NCI-H748 (cell line): Measurements from ENCODE around the gene DCHS2.

ENCODE experiments used
- DNase-seq: peaks from one replicate; lab custom pipeline; 2025; ENCODE audit not compliant: unreplicated experiment; lab: John Stamatoyannopoulos, UW

DCHS2 gene, protein sequence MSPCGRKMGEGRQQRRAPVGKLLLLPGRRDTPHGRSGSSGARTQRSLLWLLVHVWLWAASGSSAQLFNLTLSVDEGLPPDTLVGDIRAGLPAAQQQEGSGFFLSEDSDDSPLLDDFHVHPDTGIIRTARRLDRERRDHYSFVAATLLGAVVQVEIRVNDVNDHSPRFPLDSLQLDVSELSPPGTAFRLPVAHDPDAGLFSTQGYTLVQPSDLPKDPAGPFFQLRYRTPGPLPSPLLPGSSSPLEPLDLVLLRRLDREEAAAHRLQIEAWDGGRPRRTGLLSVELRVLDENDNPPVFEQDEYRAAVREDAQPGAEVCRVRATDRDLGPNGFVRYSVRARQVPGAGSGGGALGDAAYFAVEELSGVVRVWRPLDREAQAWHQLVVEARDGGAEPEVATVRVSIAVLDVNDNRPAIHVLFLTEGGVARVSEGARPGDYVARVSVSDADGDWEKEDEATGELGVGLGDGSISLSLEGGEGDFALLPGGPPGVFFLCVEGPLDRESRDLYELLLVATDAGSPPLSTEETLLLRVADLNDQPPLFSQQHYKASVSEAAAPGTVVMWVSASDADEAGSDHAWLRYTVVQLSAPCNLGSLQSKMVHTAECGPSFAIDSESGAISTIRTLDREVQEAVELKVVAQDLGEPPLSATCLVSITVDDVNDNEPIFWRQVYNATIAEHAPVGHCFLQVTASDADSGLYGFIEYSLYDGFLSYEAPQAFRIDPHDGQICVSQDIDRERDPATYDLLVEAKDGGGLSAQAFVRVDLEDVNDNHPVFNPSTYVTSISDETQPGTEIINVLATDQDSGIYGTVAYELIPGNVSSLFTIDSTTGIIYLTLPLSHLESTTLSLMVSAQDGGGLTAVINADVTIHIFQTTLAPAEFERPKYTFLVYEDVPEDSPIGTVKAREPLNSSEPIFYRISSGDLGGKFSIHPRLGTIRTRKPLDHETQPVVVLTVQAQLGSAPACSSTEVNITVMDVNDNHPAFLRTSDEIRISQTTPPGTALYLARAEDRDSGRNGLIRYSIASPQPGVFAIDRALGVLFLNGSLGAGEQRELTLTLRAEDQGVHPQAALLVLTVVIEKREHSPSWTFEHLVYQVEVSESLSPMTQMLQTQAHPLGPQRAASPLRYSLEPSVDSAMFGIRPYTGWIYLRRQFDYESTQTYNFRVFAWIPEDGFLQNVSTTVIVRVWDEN (N-terminal part only)

DNA sequence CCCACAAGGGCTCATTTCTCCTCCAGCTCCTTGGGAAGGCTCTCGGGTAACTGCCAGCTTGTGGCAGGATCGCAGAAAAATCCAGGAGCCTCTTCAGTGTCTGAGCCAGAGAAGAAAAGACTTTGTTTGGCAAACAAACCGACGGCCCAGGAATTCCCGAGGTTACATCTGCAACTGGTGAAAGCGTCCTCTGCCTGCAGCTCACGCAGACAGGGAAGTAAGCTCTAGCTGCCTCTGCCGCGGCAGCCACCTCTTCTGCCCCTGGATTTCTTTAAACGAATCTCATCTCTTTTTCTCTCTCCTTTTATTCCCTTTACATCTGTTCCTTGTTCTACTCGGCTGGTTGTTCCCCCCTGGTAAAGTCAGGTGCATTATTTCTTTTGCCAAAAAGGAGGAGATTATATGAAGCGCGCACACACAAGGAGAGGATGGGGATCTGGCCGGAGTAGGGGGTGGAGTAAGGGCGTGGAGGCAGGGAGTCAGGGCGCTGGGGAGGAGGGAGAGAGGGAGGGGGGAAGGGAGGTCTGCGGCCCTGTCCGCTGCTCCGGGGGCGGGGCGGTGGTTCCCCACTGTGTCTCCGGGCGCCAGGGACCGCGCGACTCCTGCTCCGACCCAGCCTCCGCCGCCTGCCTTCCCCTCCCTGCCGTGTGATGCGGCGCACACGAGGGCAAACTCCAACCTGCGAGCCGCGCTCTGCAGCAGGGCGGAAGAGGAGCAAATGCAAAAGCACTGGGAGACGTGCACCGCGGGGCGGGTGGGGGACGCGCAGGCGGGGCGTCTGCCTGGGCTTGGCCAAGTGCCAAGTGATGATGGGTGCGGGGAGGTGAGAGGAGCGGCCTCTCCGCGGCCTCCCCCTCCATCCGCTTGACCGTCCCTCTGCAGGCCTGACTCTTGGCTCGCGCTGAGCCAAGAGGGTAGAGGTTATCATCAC, at the start of gene DCHS2:
Gene DCHS2 (minus strand): TSS at position 459 of the 931 bp plus-strand sequence. CDS start 444 bp downstream, at position 15.
- DNase-seq = peak; percentile 63

DNA sequence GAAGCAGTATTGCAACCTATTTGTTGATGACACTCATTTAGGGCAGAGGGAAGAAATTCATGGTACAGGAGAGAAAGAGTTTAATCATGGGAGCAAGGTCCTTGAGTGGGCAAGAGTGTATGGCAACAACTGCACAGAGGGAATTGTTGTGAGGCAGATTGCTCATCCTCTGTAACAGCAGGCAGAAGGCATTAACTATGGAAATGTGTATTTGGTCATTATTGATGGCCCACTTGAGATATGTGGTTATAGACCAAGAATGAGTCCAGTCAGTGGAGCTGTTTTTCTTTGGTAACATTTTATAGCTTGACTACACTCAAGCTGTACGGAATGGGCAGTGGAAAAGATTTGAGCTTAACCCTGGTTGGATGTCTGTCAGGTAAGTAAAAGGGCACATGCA, 42.7 kb upstream of the DCHS2 start:
- no peak for DNase-seq

DNA sequence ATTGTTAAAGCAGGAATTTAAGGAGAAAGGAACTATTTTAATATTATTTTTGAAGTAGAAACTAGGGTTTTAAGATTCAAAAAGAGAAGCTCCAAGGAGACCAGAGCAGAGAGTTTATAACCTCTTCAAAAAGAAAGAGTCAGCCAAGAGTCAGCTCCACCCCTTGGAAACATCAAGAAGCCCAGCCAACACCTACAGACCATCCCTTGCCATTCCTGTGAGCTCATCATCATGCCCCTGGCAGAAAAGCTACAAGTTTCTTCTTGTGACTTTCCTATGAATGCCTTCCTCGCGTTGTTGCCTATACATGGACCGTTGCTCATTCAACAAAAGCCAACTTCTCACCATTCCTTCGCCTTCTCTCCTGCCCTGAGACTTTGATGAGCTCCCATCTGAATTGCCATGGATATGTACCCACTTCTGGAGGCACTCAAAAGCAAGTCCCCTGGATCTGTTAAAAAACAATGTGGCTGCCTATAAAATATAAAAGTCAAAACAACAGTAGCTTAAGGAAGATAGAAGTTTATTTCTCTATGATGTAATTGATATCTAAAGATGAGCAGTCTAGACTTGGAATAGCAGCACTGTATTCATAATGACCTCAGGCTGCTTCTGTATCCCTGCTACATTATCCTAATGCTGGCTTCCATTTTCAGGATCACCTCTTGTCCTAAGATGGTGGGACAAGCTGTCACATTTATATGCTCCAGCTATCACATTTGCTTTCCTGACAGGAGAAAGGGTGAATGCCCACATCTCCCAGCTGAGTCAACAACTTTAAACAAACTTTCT, 38.3 kb upstream of the DCHS2 start:
- no peak for DNase-seq

- DNase-seq = no peak
These were observed 37.3 kb upstream of the DCHS2 start for GRCh38 chr4:154528869-154529268.

GRCh38 chr4:154527308-154527707, 35.7 kb upstream of the DCHS2 start:
- DNase-seq = peak; percentile 26

GRCh38 chr4:154526151-154526550, 34.6 kb upstream of the DCHS2 start:
- peak; percentile 28 for DNase-seq

DNA sequence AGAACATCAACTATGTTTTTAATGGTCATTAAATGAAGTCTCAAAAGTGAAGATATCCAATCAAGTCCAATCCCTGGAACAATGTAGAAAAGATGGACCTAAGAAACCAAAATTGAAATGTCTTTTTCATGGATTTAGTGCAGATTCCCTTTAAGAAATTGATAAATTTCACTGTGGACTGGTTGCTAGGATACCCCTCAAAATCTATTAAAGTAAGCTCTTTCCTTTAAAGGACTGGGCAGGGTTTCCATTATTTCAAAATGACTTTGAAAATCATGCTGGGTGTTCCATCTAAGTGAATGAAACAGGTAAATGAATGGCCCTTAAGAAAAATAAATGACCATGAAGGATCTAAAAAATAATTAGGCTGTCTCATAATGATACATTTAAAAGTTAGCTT, 30.0 kb upstream of the DCHS2 start:
- no peak for DNase-seq

- no peak for DNase-seq
These were observed 27.6 kb upstream of the DCHS2 start for GRCh38 chr4:154519214-154519613.

DNA sequence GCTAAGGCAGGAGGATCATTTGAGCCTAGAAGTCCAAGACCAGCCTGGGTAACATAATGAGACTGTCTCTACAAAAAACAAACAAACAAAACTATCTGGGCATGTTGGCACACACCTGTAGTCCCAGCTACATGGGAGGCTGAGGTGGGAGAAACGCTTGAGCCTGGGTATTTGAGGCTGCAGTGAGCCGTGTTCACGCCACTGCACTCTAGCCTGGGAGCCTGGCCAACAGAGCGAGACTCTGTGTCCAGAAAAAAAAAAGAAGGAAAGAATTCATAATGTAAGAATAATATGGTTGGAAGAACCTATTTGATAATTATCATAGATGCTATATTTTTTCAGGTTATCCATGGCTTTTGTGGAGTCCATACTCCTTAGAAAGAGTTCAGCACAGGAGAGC, 26.0 kb upstream of the DCHS2 start:
- no peak for DNase-seq

DNA sequence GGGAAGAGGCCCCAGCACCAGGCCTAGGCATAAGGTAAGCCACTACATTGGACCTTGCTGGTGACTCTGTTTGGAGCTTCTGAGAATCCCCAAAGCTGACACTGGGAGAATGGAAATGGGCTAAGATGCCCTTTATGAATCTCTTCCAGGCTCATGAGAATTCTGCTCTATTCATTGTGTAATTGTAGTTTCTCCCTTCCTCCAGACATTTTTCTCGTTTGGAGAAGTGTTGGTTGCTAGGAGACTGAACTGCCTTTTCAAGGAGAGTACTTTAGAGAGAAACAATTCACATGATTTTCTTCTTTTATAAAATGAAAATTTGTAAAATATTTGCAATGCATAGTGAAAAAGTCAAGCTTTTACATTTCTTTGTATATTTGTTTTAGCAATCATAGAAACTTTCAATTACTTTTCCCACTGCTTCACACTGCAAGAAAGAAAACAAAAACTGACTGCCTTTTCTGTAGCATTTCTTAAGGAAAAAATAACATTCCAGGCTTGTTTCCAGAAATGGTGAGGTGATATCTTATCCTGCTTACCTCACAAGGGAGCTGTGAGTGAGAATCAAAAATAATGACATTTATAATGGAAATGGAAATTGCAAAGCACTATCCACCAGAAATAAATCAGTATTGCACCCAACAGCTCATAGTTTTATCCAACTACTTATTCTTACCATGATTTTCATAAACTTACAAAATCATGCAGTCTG, 24.9 kb upstream of the DCHS2 start:
- no peak for DNase-seq

GRCh38 chr4:154511981-154512380, 20.4 kb upstream of the DCHS2 start:
- DNase-seq = no peak

GRCh38 chr4:154511548-154511947, 19.9 kb upstream of the DCHS2 start:
- no peak for DNase-seq

GRCh38 chr4:154507156-154507555, 15.6 kb upstream of the DCHS2 start:
- DNase-seq = no peak

DNA sequence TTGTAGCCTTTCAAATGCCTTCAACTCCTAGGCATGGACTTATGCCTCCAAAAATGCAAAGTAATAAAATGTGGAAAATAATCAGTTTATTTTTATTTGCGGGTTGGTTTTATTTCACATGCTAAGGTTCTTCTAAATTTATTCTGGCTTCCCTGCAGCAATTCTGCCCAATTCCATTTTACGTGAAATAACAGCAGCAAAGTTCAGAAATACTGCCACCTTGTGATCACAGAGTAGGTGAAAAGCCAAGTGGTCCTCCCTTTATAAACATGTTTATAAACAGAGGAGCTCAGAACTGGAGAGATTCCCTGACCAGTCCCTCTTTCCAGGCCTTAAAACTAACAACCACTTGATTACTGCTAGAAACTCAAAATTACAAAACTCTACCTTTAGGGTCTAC, 14.7 kb upstream of the DCHS2 start:
- DNase-seq = peak; percentile 44

DNA sequence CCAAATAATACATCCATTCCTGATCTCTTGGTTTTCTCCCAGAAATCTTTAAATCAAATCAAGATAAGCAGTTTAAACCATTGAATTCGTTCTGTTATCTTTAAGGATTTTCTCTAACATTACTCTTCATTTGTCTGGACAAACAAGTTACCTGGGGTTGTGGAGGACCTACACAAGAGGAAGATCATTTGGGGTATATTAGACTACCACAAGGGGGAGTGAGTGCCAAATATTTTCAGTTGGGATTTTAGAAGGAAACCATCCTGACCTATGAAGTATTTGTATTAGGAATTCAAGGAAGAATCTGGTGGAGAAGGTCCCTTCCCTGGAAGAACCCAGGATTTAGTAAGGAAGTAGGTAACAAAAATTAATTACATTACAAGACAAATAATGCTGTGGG, 12.0 kb upstream of the DCHS2 start:
- peak; percentile 38 for DNase-seq

GRCh38 chr4:154502111-154502510, 10.5 kb upstream of the DCHS2 start:
- DNase-seq = peak; percentile 18

GRCh38 chr4:154497889-154498288, 6.3 kb upstream of the DCHS2 start:
- no peak for DNase-seq

GRCh38 chr4:154495867-154496266, 4.3 kb upstream of the DCHS2 start:
- DNase-seq = no peak

DNA sequence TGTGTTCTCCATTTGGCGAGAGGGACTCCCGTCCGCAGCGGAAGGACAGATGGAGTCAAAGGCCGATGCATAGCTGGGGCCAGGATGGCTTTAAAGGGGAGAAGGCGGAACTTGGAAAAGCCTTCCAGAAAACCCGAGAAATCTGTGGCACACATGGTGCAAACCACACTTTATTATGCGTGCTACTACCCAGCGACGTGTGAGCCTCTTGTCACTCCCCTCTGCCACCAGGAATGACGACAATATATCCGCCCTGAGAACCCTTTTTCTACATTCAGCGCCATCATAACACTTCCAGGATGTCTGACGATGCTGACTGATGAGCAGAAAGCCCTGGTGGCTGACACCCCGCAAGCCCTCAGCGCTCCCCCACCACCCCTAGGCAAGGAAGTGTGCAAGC, 689 bp upstream of the DCHS2 start:
- DNase-seq = peak; percentile 36
